IMR-90 (cell line): ENCODE results near the gene ANGPT4. TPM values are rescaled to one million over a fixed set of nuclear protein-coding genes. Genes with fewer than 3 reads are reported as not detected.

ENCODE experiments used
- ATAC-seq: fragments of 200-7000 bp; cut with Tn5 transposase; 2 replicates; pipeline ENCODE4 v1.9.1; 2020; ENCODE audit warnings: low read depth, mild to moderate bottlenecking, moderate library complexity
- BruUV-seq: library from RNA; stranded (reverse); fragments of 400-500 nt; replicated peaks from 2 replicates; lab custom pipeline; 2021; lab: Mats Ljungman, UMichigan
- CTCF ChIA-PET: fragments of 300-600 bp; formaldehyde crosslinking; extraction: SDS; loops from one replicate; lab custom pipeline; 2021; ENCODE audit warnings: antibody characterized with exemption; lab: Yijun Ruan, JAX
- POLR2A ChIA-PET: fragments of 300-600 bp; sonication (Branson Sonifier 250); formaldehyde crosslinking; loops from one replicate; lab custom pipeline; 2022; ENCODE audit warnings: antibody characterized with exemption; ENCODE audit not compliant: unreplicated experiment; lab: Charles Lee
- DNase-seq: peaks from one replicate; pipeline ENCODE4 v3.0.0; 2013
- H2AFZ ChIP-seq: replicated peaks from 2 replicates; pipeline ENCODE3; 2013; ENCODE audit warnings: low read length, mild to moderate bottlenecking; ENCODE audit not compliant: poor library complexity
- H2AK5ac ChIP-seq: 2 replicates; pipeline ENCODE4 v1.6.1; 2013; ENCODE audit warnings: low read depth, low read length, inconsistent platforms
- H2AK9ac ChIP-seq: replicated peaks from 2 replicates; pipeline ENCODE3; 2013; ENCODE audit warnings: mild to moderate bottlenecking, low read depth, low read length, moderate library complexity; ENCODE audit not compliant: poor library complexity
- H2BK120ac ChIP-seq: 2 replicates; pipeline ENCODE4 v1.6.1; 2013; ENCODE audit warnings: low read depth, low read length, inconsistent platforms
- H2BK15ac ChIP-seq: 3 replicates; pipeline ENCODE4 v1.6.1; 2013; ENCODE audit warnings: low read depth, low read length, inconsistent platforms
- H2BK20ac ChIP-seq: 2 replicates; pipeline ENCODE4 v1.6.1; 2013; ENCODE audit warnings: low read depth, mild to moderate bottlenecking, inconsistent platforms, low read length, moderate library complexity
- H2BK5ac ChIP-seq: 2 replicates; pipeline ENCODE4 v1.6.1; 2013; ENCODE audit warnings: mild to moderate bottlenecking, low read depth, low read length, inconsistent platforms; ENCODE audit not compliant: poor library complexity, severe bottlenecking
- H3K14ac ChIP-seq: replicated peaks from 2 replicates; pipeline ENCODE4 v1.6.1; 2013; ENCODE audit warnings: low read depth, low read length, inconsistent platforms
- H3K18ac ChIP-seq: 2 replicates; pipeline ENCODE4 v1.6.1; 2013; ENCODE audit warnings: low read depth, low read length, control low read depth
- H3K23ac ChIP-seq: 2 replicates; pipeline ENCODE4 v1.6.1; 2013; ENCODE audit warnings: low read depth, low read length, inconsistent platforms
- H3K27ac ChIP-seq: 2 replicates; pipeline ENCODE4 v1.5.1; 2013; ENCODE audit warnings: mild to moderate bottlenecking, control low read depth, low read length; ENCODE audit not compliant: insufficient read depth
- H3K27me3 ChIP-seq: 2 replicates; pipeline ENCODE4 v1.6.1; 2013; ENCODE audit warnings: low read length; ENCODE audit not compliant: control insufficient read depth, insufficient read depth
- H3K36me3 ChIP-seq: 2 replicates; pipeline ENCODE4 v1.6.1; 2013; ENCODE audit warnings: low read length, mixed read lengths; ENCODE audit not compliant: control insufficient read depth, insufficient read depth
- H3K4ac ChIP-seq: 2 replicates; pipeline ENCODE4 v1.6.1; 2013; ENCODE audit warnings: low read depth, low read length, inconsistent platforms
- H3K4me1 ChIP-seq: 2 replicates; pipeline ENCODE4 v1.6.1; 2013; ENCODE audit warnings: low read length, mixed read lengths; ENCODE audit not compliant: control insufficient read depth, insufficient read depth
- H3K4me2 ChIP-seq: 2 replicates; pipeline ENCODE4 v1.6.1; 2013; ENCODE audit warnings: low read depth, mild to moderate bottlenecking, control low read depth, low read length, moderate library complexity
- H3K4me3 ChIP-seq: 2 replicates; pipeline ENCODE4 v1.5.1; 2013; ENCODE audit warnings: low read depth, mild to moderate bottlenecking, control low read depth, low read length, moderate library complexity; ENCODE audit not compliant: insufficient read depth
- H3K56ac ChIP-seq: 2 replicates; pipeline ENCODE4 v1.6.1; 2013; ENCODE audit warnings: low read length, inconsistent platforms; ENCODE audit not compliant: insufficient read depth; ENCODE audit errors: extremely low read depth
- H3K79me1 ChIP-seq, 2 experiments: 2 replicates each; pipeline ENCODE4 v1.6.1; 2013; ENCODE audit warnings: low read length in 2 of 2, inconsistent platforms in 1 of 2, low read depth in 1 of 2
- H3K9ac ChIP-seq: 2 replicates; pipeline ENCODE4 v1.6.1; 2013; ENCODE audit warnings: low read depth, low read length, control low read depth
- H3K9me1 ChIP-seq: 2 replicates; pipeline ENCODE4 v1.6.1; 2013; ENCODE audit warnings: low read length, inconsistent platforms; ENCODE audit not compliant: insufficient read depth
- H3K9me3 ChIP-seq: 2 replicates; pipeline ENCODE4 v1.6.1; 2013; ENCODE audit warnings: low read length; ENCODE audit not compliant: control insufficient read depth, insufficient read depth
- H4K20me1 ChIP-seq: 2 replicates; pipeline ENCODE4 v1.6.1; 2013; ENCODE audit warnings: low read length, inconsistent platforms; ENCODE audit not compliant: insufficient read depth
- H4K5ac ChIP-seq: 2 replicates; pipeline ENCODE4 v1.6.1; 2013; ENCODE audit warnings: mild to moderate bottlenecking, low read depth, low read length, control low read depth
- H4K8ac ChIP-seq, 2 experiments: 2 replicates each; pipeline ENCODE4 v1.6.1; 2013; ENCODE audit warnings: low read depth in 2 of 2, low read length in 2 of 2, control low read depth in 1 of 2, inconsistent platforms in 1 of 2
- H4K91ac ChIP-seq: 2 replicates; pipeline ENCODE4 v1.6.1; 2013; ENCODE audit warnings: low read depth, low read length, inconsistent platforms; ENCODE audit not compliant: insufficient read depth
- CEBPB ChIP-seq: IDR thresholded peaks from 2 replicates; pipeline ENCODE4 v1.6.1; 2012; ENCODE audit warnings: low read depth, low read length, improper control_type of control experiment
- CHD1 ChIP-seq: IDR thresholded peaks from 2 replicates; pipeline ENCODE4 v1.6.1; 2012; ENCODE audit warnings: low read depth, low read length, improper control_type of control experiment
- CTCF ChIP-seq: conservative IDR thresholded peaks from 2 replicates; pipeline ENCODE4 v1.5.1; 2012; ENCODE audit warnings: mild to moderate bottlenecking, low read depth, low read length, improper control_type of control experiment
- MXI1 ChIP-seq: IDR thresholded peaks from 2 replicates; pipeline ENCODE4 v1.6.1; 2012; ENCODE audit warnings: low read depth, mild to moderate bottlenecking, low read length, moderate library complexity, borderline replicate concordance
- SMC3 ChIP-seq: fragments of 150-350 bp; IDR thresholded peaks from 2 replicates; pipeline ENCODE4 v1.6.1; 2016; ENCODE audit warnings: low read depth, mild to moderate bottlenecking, antibody characterized with exemption, low read length, moderate library complexity
- USF2 ChIP-seq: fragments of 150-350 bp; IDR thresholded peaks from 2 replicates; pipeline ENCODE4 v1.6.1; 2017; ENCODE audit warnings: mild to moderate bottlenecking, antibody characterized with exemption, low read length, low read depth
- dilution Hi-C: fragments of 300-500 bp; cut with HindIII; formaldehyde crosslinking; loops from one replicate; pipeline ENCODE4 v1.14.3; 2018; ENCODE audit warnings: low sequenced_read_pairs; ENCODE audit not compliant: unreplicated experiment
- in situ Hi-C: fragments of 300-500 bp; cut with MboI; formaldehyde crosslinking; loops from 3 replicates; pipeline ENCODE4 v1.14.3; 2019; ENCODE audit warnings: low sequenced_read_pairs, inconsistent platforms, mixed read lengths
- intact Hi-C: fragments of 100-400 bp; cut with micrococcal nuclease; formaldehyde crosslinking; loops from 2 replicates; pipeline ENCODE4 v1.10.0; 2022
- polyA plus RNA-seq, 3 experiments: library from polyadenylated mRNA; depleted of rRNA; stranded (reverse); fragments of >200 nt; gene quantifications; 2 replicates each; pipeline ENCODE4 v1.2.3, GENCODE V29; 2012; ENCODE audit warnings: low replicate concordance in 1 of 3
- total RNA-seq: library from RNA; depleted of rRNA; stranded (reverse); fragments of >200 nt; gene quantifications from 2 replicates; pipeline ENCODE4 v1.2.3, GENCODE V29; 2012

Gene ANGPT4
- total and polyA plus RNA-seq, 2 of the 4 experiments (the other 2 are of a cell fraction) = not detected

GRCh38 chr20:924639-925038, 8.5 kb upstream of the ANGPT4 start:
- Histone ChIP-seq H4K5ac (no peak overlapping the region), H3K36me3 (no peaks in the 10 kb centered on the region), H2AFZ (no peak overlapping the region), H3K56ac (no peak overlapping the region), H3K4me1 (no peaks in the 10 kb centered on the region), H3K4me3 (no peak overlapping the region), H2BK15ac (no peak overlapping the region), H2AK9ac (no peak overlapping the region), H4K91ac (no peak overlapping the region), H2AK5ac (no peak overlapping the region), H3K9ac (no peak overlapping the region), H3K23ac (no peak overlapping the region), H2BK20ac (no peak overlapping the region), H3K9me1 (no peaks in the 10 kb centered on the region), H3K4ac (no peak overlapping the region), H3K4me2 (no peak overlapping the region), H3K9me3 (no peaks in the 10 kb centered on the region), H3K14ac (no peak overlapping the region), H2BK120ac (no peak overlapping the region), H3K27ac (no peak overlapping the region), H4K20me1 (no peaks in the 10 kb centered on the region), H3K27me3 (no peaks in the 10 kb centered on the region; the same call in 1 of the 2 replicates), H2BK5ac (no peak overlapping the region), H3K79me1 (no peaks in the 10 kb centered on the region), H3K18ac (no peak overlapping the region), H4K8ac (no peak overlapping the region)
- CTCF ChIA-PET = no interaction called here
- POLR2A ChIA-PET = no interaction called here
- ATAC-seq (no peak), DNase-seq (no peak)
- no peak for TF ChIP-seq MXI1
- no peak for TF ChIP-seq USF2
- no peak for TF ChIP-seq CTCF
- no peak for TF ChIP-seq CEBPB
- no peak for TF ChIP-seq SMC3
- no peak for TF ChIP-seq CHD1
- in situ Hi-C loops (no loop called here), dilution Hi-C loops (no loop called here), intact Hi-C loops (no loop called here)
- BruUV-seq = no TSS peak
